ENCODE data around the gene PHF21A. TPM values are rescaled to one million over a fixed set of nuclear protein-coding genes. Genes with fewer than 3 reads are reported as not detected.
A peak's percentile ranks its signal among the peaks of the same experiment; 100 is the strongest.

Gene PHF21A
- 29.4 to 36.6 TPM (median 33.1 TPM) in 3 replicates for total RNA-seq (2021)
- percentile 75 among the genes with signal in this experiment for Bru-seq, nascent RNA
- long read RNA-seq, experiment 1, partial matches to known transcripts = 7 of 39 reads
- long read RNA-seq, experiment 1, other reads (novel, unspliced or antisense) = 31 of 39 reads
- long read RNA-seq, experiment 2, partial matches to known transcripts = 4 of 23 reads
- long read RNA-seq, experiment 2, other reads (novel, unspliced or antisense) = 19 of 23 reads
- long read RNA-seq, experiment 3, partial matches to known transcripts = 0 of 3 reads
- long read RNA-seq, experiment 3, other reads (novel, unspliced or antisense) = 3 of 3 reads

GRCh38 chr11:46121301-46121723 lies at the start of gene PHF21A:
Gene PHF21A (minus strand): TSS chr11:46121454. CDS start chr11:46084219, 37,235 bp downstream.
- TF ChIP-seq ZNF416 (CRISPR knock-in tag; IDR thresholded peaks at IDR 0.05) (no peak), ZNF423 (CRISPR knock-in tag; IDR thresholded peaks at IDR 0.05) (no peak), STAT6 (CRISPR knock-in tag; conservative IDR thresholded peaks at IDR 0.05; ENCODE audit: low read depth) (no peak), ZNF317 (CRISPR knock-in tag; IDR thresholded peaks at IDR 0.05; ENCODE audit: borderline replicate concordance, low read depth) (no peak), OVOL2 (CRISPR knock-in tag; IDR thresholded peaks at IDR 0.05; ENCODE audit: borderline replicate concordance) (no peak; the same call in 1 of the 2 replicates), PRRX2 (CRISPR knock-in tag; IDR thresholded peaks at IDR 0.05) (0 out of 2 replicates have a peak, but pooled peaks have one; percentile 17), CBFB (CRISPR knock-in tag; IDR thresholded peaks at IDR 0.05; ENCODE audit: low read depth) (no peak), ZSCAN18 (CRISPR knock-in tag; IDR thresholded peaks at IDR 0.05) (no peak)
- DNase-seq (ENCODE audit: low spot score) (peak; percentile 88), ATAC-seq (peak; percentile 60)
- H3K4me1 Mint-ChIP-seq = peaks cover 29% of the 10 kb centered on the region
- H3K4me3 Mint-ChIP-seq = peak within 1 kb of the TSS; percentile 88
- H3K27me3 Mint-ChIP-seq (ENCODE audit: low read depth) = no peaks in the 10 kb centered on the region
- ChIA-PET CTCF (interaction anchor here (0.8 to 1.5 kb wide), 7 partner anchors 14 to 156 kb away, joined by 3 to 11 read pairs (median 3); no protein-coding TSS in a partner anchor), POLR2A (interaction anchor here (0.7 to 1.2 kb wide), 10 partner anchors 14 to 224 kb away, joined by 3 to 12 read pairs (median 3); partner anchors contain the start of gene LARGE2)
- H3K9me3 Mint-ChIP-seq = no peaks in the 10 kb centered on the region
- no peaks in the 10 kb centered on the region for H3K36me3 Mint-ChIP-seq
- H3K27ac Mint-ChIP-seq = peak within 1 kb of the TSS; percentile 93

GRCh38 chr11:46170797-46171196 lies 49.5 kb upstream of the PHF21A start:
- ChIA-PET POLR2A (no interaction called here), CTCF (no interaction called here)
- Mint-ChIP-seq H3K4me1 (no peaks in the 10 kb centered on the region), H3K36me3 (no peaks in the 10 kb centered on the region), H3K9me3 (no peaks in the 10 kb centered on the region), H3K27me3 (ENCODE audit: low read depth) (peaks cover 9% of the 10 kb centered on the region), H3K27ac (no peak overlapping the region), H3K4me3 (no peak overlapping the region)
- ATAC-seq (no peak), DNase-seq (ENCODE audit: low spot score) (no peak)
- TF ChIP-seq SOX15 (CRISPR knock-in tag; IDR thresholded peaks at IDR 0.05) (no peak), ZNF671 (CRISPR knock-in tag; IDR thresholded peaks at IDR 0.05) (no peak), CREB1 (CRISPR knock-in tag; IDR thresholded peaks at IDR 0.05) (no peak), ZNF423 (CRISPR knock-in tag; IDR thresholded peaks at IDR 0.05) (no peak), CBFB (CRISPR knock-in tag; IDR thresholded peaks at IDR 0.05; ENCODE audit: low read depth) (no peak), STAT6 (CRISPR knock-in tag; conservative IDR thresholded peaks at IDR 0.05; ENCODE audit: low read depth) (no peak), JAZF1 (CRISPR knock-in tag; IDR thresholded peaks at IDR 0.05) (no peak), ZNF416 (CRISPR knock-in tag; IDR thresholded peaks at IDR 0.05) (no peak), TEAD1 (CRISPR knock-in tag; IDR thresholded peaks at IDR 0.05) (no peak), GABPB1 (CRISPR knock-in tag; IDR thresholded peaks at IDR 0.05) (no peak)

- ChIA-PET POLR2A (no interaction called here), CTCF (no interaction called here)
- Mint-ChIP-seq H3K36me3 (no peaks in the 10 kb centered on the region), H3K4me3 (no peak overlapping the region), H3K27ac (no peak overlapping the region), H3K27me3 (ENCODE audit: low read depth) (no peaks in the 10 kb centered on the region; the same call in 1 of the 2 replicates), H3K9me3 (no peaks in the 10 kb centered on the region), H3K4me1 (no peaks in the 10 kb centered on the region)
- DNase-seq (ENCODE audit: low spot score) (no peak), ATAC-seq (no peak)
- TF ChIP-seq ZNF396 (CRISPR knock-in tag; IDR thresholded peaks at IDR 0.05; ENCODE audit: borderline replicate concordance) (no peak), ARID4B (CRISPR knock-in tag; IDR thresholded peaks at IDR 0.05; ENCODE audit: borderline replicate concordance) (no peak), E2F4 (CRISPR knock-in tag; IDR thresholded peaks at IDR 0.05; ENCODE audit: borderline replicate concordance, low read depth) (no peak)
These were observed 41.4 kb upstream of the PHF21A start for GRCh38 chr11:46162700-46163099.

Measured in WTC11 (cell line).